K562 treated with DMSO at 1 percent for 48 hours (cell line): ENCODE data around the gene PDE8A. TPM values are rescaled to one million over a fixed set of nuclear protein-coding genes. Genes with fewer than 3 reads are reported as not detected.

Experiments used
- total RNA-seq: library from RNA; unstranded; fragments of 300-600 nt; gene quantifications from 2 replicates; pipeline ENCODE4 v1.2.3, GENCODE V29; 2022; ENCODE audit warnings: low replicate concordance; ENCODE audit errors: extremely low read depth

PDE8A gene
- total RNA-seq = not detected in 2 replicates

DNA sequence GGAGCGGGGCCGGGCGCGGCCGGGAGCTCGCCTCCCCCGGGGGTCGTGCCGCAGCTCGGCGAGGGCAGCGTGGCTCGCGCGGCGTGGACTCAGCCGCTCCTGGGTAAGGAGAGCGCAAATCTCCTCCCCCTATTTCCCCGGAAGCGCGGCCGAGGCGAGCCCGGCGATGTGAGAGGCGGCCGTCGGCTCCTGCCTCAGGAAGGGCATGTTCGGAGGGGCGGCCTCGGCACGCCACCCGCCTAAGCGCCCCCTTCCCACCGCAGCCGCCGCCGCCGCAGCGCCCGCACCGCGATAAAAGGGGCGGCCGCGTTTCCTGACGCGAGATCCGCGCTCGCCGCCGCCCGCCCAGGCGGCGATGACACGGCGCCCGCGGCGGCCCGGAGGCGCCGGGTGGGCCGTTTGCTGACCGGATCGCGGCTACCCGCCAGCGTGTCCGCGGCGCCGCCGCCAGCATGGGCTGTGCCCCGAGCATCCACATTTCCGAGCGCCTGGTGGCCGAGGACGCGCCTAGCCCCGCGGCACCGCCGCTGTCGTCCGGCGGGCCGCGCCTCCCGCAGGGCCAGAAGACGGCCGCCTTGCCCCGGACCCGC lies at the start of gene PDE8A:
TSS of gene PDE8A (plus strand) at position 146 of the 590 bp plus-strand sequence. CDS start at position 453, 307 bp downstream.

Other genes starting within 250 kb of the PDE8A start
- gene ZNF592, start 233.3 kb upstream of the PDE8A start, total RNA-seq = not detected in 2 replicates
- gene ALPK3, start 164.5 kb upstream of the PDE8A start, total RNA-seq = not detected in 2 replicates
- not detected in 2 replicates for gene SLC28A1, start 97.2 kb upstream of the PDE8A start, total RNA-seq